Endothelial cell of umbilical vein (primary cell): ENCODE results near the gene DLEC1. TPM values are rescaled to one million over a fixed set of nuclear protein-coding genes. Genes with fewer than 3 reads are reported as not detected.

ENCODE experiments used
- BruUV-seq: library from RNA; stranded (reverse); fragments of 400-500 nt; replicated peaks from 2 replicates; lab custom pipeline; 2021; lab: Mats Ljungman, UMichigan
- CTCF ChIA-PET: fragments of 300-600, 350-600 bp; sonication (Branson Sonifier 250); formaldehyde crosslinking; loops from one replicate; lab custom pipeline; 2021; ENCODE audit warnings: antibody characterized with exemption, inconsistent platforms; lab: Charles Lee
- POLR2A ChIA-PET: fragments of 300-600, 350-600 bp; sonication (Branson Sonifier 250); formaldehyde crosslinking; loops from one replicate; lab custom pipeline; 2021; ENCODE audit warnings: antibody characterized with exemption, inconsistent platforms; lab: Charles Lee
- DNase-seq: peaks from one replicate; pipeline ENCODE4 v3.0.0-alpha.2; 2011; ENCODE audit warnings: low read depth, low spot score
- FAIRE-seq: peaks from 2 replicates; lab custom pipeline; 2011; peaks lifted over from hg19 to GRCh38; lab: Jason Lieb, UNC
- H2AFZ ChIP-seq: 2 replicates; pipeline ENCODE4 v1.6.0; 2012; ENCODE audit warnings: low read depth, low read length, control low read depth, inconsistent platforms
- H3K27ac ChIP-seq: 2 replicates; pipeline ENCODE4 v1.5.1; 2011; ENCODE audit warnings: low read depth, mild to moderate bottlenecking, control low read depth, low read length, moderate library complexity; ENCODE audit not compliant: insufficient read depth
- H3K27me3 ChIP-seq, 2 experiments: 2 replicates each; pipeline versions ENCODE4 v1.6.0 to v1.6.1; 2011; ENCODE audit warnings: low read length in 2 of 2, mixed read lengths in 1 of 2; ENCODE audit not compliant: control insufficient read depth in 2 of 2, insufficient read depth in 2 of 2
- H3K36me3 ChIP-seq, 2 experiments: 2 replicates in 1 of 2; 3 replicates in 1 of 2; pipeline ENCODE4 v1.5.1; 2011; ENCODE audit warnings: low read length in 2 of 2, mild to moderate bottlenecking in 1 of 2, moderate library complexity in 1 of 2; ENCODE audit not compliant: control insufficient read depth in 2 of 2, insufficient read depth in 2 of 2; ENCODE audit errors: extremely low read depth in 1 of 2
- H3K4me1 ChIP-seq: 3 replicates; pipeline ENCODE4 v1.5.1; 2011; ENCODE audit warnings: mild to moderate bottlenecking, low read length; ENCODE audit not compliant: control insufficient read depth, insufficient read depth; ENCODE audit errors: extremely low read depth
- H3K4me2 ChIP-seq: 2 replicates; pipeline ENCODE4 v1.6.1; 2011; ENCODE audit warnings: low read length, control low read depth, mixed read lengths; ENCODE audit not compliant: insufficient read depth
- H3K4me3 ChIP-seq, 3 experiments: fragments of 200-600 bp in 1 of 3; sonication (generic), shearing (Covaris generic) in 1 of 3; replicated peaks in 1 of 3; 2 replicates each; pipeline ENCODE4 v1.5.1; 2011 to 2016; ENCODE audit warnings: control low read depth in 3 of 3, low read length in 3 of 3, mild to moderate bottlenecking in 2 of 3, inconsistent platforms in 1 of 3, low read depth in 1 of 3, moderate library complexity in 1 of 3; ENCODE audit not compliant: insufficient read depth in 1 of 3
- H3K79me2 ChIP-seq: 2 replicates; pipeline ENCODE4 v1.6.0; 2012; ENCODE audit warnings: low read length, inconsistent platforms; ENCODE audit not compliant: control insufficient read depth, insufficient read depth
- H3K9ac ChIP-seq: replicated peaks from 2 replicates; pipeline ENCODE3; 2011; ENCODE audit warnings: low read length, control low read depth; ENCODE audit not compliant: insufficient read depth; ENCODE audit errors: extremely low read depth
- H3K9me1 ChIP-seq: replicated peaks from 3 replicates; pipeline ENCODE4 v1.6.0; 2011; ENCODE audit warnings: mild to moderate bottlenecking, low read length; ENCODE audit not compliant: control insufficient read depth, insufficient read depth; ENCODE audit errors: extremely low read depth
- H3K9me3 ChIP-seq: replicated peaks from 2 replicates; pipeline ENCODE4 v1.5.1; 2012; ENCODE audit warnings: low read length, inconsistent platforms; ENCODE audit not compliant: control insufficient read depth, insufficient read depth
- H4K20me1 ChIP-seq: replicated peaks from 2 replicates; pipeline ENCODE3; 2011; ENCODE audit warnings: mild to moderate bottlenecking, low read length; ENCODE audit not compliant: control insufficient read depth, insufficient read depth; ENCODE audit errors: extremely low read depth
- CTCF ChIP-seq, 2 donors: IDR thresholded peaks; 1 replicate in 1 of 2; 2 replicates in 1 of 2; pipeline ENCODE4 v1.5.1; 2011; ENCODE audit warnings: low read length in 2 of 2, mild to moderate bottlenecking in 2 of 2, moderate library complexity in 2 of 2, control low read depth in 1 of 2, inconsistent platforms in 1 of 2, low read depth in 1 of 2; ENCODE audit not compliant: insufficient read depth in 1 of 2; ENCODE audit errors: extremely low read depth in 1 of 2
- EZH2 ChIP-seq: IDR thresholded peaks from 2 replicates; pipeline ENCODE4 v1.6.1; 2012; ENCODE audit warnings: borderline replicate concordance, low read depth, mild to moderate bottlenecking, moderate library complexity, low read length, inconsistent platforms; ENCODE audit not compliant: severe bottlenecking
- FOS ChIP-seq: IDR thresholded peaks from 2 replicates; pipeline ENCODE4 v1.6.1; 2011; ENCODE audit warnings: mild to moderate bottlenecking, low read length, moderate library complexity, borderline replicate concordance; ENCODE audit not compliant: insufficient read depth
- GATA2 ChIP-seq: IDR thresholded peaks from 2 replicates; pipeline ENCODE4 v1.7.0; 2011; ENCODE audit warnings: low read depth, mild to moderate bottlenecking, moderate library complexity, mixed read lengths, low read length; ENCODE audit not compliant: insufficient read length, insufficient read depth
- JUN ChIP-seq: IDR thresholded peaks from 2 replicates; pipeline ENCODE4 v1.6.1; 2011; ENCODE audit warnings: borderline replicate concordance, low read depth; ENCODE audit not compliant: insufficient read length, insufficient read depth
- MAX ChIP-seq: IDR thresholded peaks from 2 replicates; pipeline ENCODE4 v1.6.1; 2011; ENCODE audit not compliant: insufficient read depth, insufficient read length
- MYC ChIP-seq: IDR thresholded peaks from one replicate; pipeline ENCODE4 v1.6.1; 2011; ENCODE audit warnings: mild to moderate bottlenecking, low read depth, low read length
- POLR2A ChIP-seq: IDR thresholded peaks from 2 replicates; pipeline ENCODE4 v1.6.1; 2012; ENCODE audit warnings: low read depth, mild to moderate bottlenecking, control low read depth, low read length
- POLR2AphosphoS5 ChIP-seq: IDR thresholded peaks from 2 replicates; pipeline ENCODE4 v1.6.1; 2012; ENCODE audit warnings: low read depth, mild to moderate bottlenecking, control low read depth, low read length, moderate library complexity; ENCODE audit not compliant: insufficient read depth
- dilution Hi-C: fragments of 300-500 bp; cut with MboI; formaldehyde crosslinking; loops from one replicate; pipeline ENCODE4 v1.15.0; 2019; ENCODE audit warnings: low sequenced_read_pairs; ENCODE audit not compliant: extremely low pct_ligation_motif_present
- intact Hi-C: fragments of 100-400 bp; cut with micrococcal nuclease; formaldehyde crosslinking; loops from one replicate; pipeline ENCODE4 v1.10.0; 2022
- polyA plus RNA-seq, 4 experiments: library from polyadenylated mRNA; depleted of rRNA in 3 of 4; stranded (reverse) in 3 of 4; unstranded in 1 of 4; fragments of >200 nt; gene quantifications; 2 replicates each; pipeline versions ENCODE4 v1.2.1 to v1.2.3, GENCODE V29; 2011 to 2012; ENCODE audit warnings: missing spikeins in 1 of 4
- total RNA-seq: library from RNA; stranded (reverse); gene quantifications from 2 replicates; pipeline ENCODE4 v1.2.3, GENCODE V29; 2021

The DLEC1 gene
- total and polyA plus RNA-seq, 2 donors (not counting 3 experiments of a cell fraction or from before 2014, with no cell fraction given): not detected

GRCh38 chr3:38018296-38019266 lies 20.4 kb upstream of the DLEC1 start:
- TF ChIP-seq FOS (no peak), GATA2 (no peak), EZH2 (no peak), POLR2AphosphoS5 (no peak), MYC (no peak), CTCF (IDR thresholded peaks at IDR 0.05; ENCODE audit: extremely low read depth in 1 of 2, insufficient read depth in 1 of 2, low read depth in 1 of 2, low read length in 2 of 2) (no peak), MAX (no peak), JUN (no peak), POLR2A (no peak)
- H3K9me1 ChIP-seq: no peaks in the 10 kb centered on the region
- no peaks in the 10 kb centered on the region for H3K79me2 ChIP-seq
- no peaks in the 10 kb centered on the region for H3K9me3 ChIP-seq
- peaks cover 0 to 7% of the 10 kb centered on the region in 2 experiments for H3K36me3 ChIP-seq
- H4K20me1 ChIP-seq: no peaks in the 10 kb centered on the region
- DNase-seq (no peak), FAIRE-seq (no peak)
- BruUV-seq: no TSS peak
- dilution Hi-C loops (no loop called here), intact Hi-C loops (no loop called here)
- no peak overlapping the region for H3K9ac ChIP-seq
- no peak overlapping the region for H2AFZ ChIP-seq
- H3K4me1 ChIP-seq: no peaks in the 10 kb centered on the region
- no peak overlapping the region for H3K4me3 ChIP-seq
- no peak overlapping the region for H3K27ac ChIP-seq
- H3K27me3 ChIP-seq: no peaks in the 10 kb centered on the region
- H3K4me2 ChIP-seq: no peak overlapping the region
- ChIA-PET CTCF (interaction anchor here (2.0 kb wide), 1 partner anchor 22 kb away, joined by 7 read pairs; no protein-coding TSS in a partner anchor), POLR2A (no interaction called here)
